Uterus (tissue), 4 donors: Measurements from ENCODE around the gene SUPT6H. TPM values are rescaled to one million over a fixed set of nuclear protein-coding genes. Genes with fewer than 3 reads are reported as not detected.

ENCODE experiments used
- DNase-seq, 2 donors: peaks; one replicate each; pipeline ENCODE4 v3.0.0-alpha.2; 2019 to 2020
- H3K27ac ChIP-seq, 2 donors: fragments of 200-600 bp; sonication (generic); 1 replicate in 1 of 2; 2 replicates in 1 of 2; pipeline ENCODE4 v1.5.1; 2016 to 2018
- H3K27me3 ChIP-seq, 2 donors: fragments of 200-600 bp; sonication (generic); one replicate each; pipeline ENCODE4 v1.5.1; 2018 to 2019; ENCODE audit warnings: control low read depth in 1 of 2
- H3K36me3 ChIP-seq, 2 donors: fragments of 200-600 bp; sonication (generic); one replicate each; pipeline ENCODE4 v1.5.1; 2019; ENCODE audit warnings: control low read depth in 1 of 2
- H3K4me1 ChIP-seq, 2 donors: fragments of 200-600 bp; sonication (generic); one replicate each; pipeline ENCODE4 v1.5.1; 2018 to 2019; ENCODE audit warnings: control low read depth in 1 of 2
- H3K4me3 ChIP-seq, 2 donors: fragments of 200-600 bp; sonication (generic); 1 replicate in 1 of 2; 2 replicates in 1 of 2; pipeline ENCODE4 v1.5.1; 2018 to 2019; ENCODE audit warnings: mild to moderate bottlenecking in 1 of 2
- H3K9me3 ChIP-seq, 2 donors: fragments of 200-600 bp; sonication (generic); one replicate each; pipeline ENCODE4 v1.5.1; 2019; ENCODE audit warnings: control low read depth in 1 of 2
- POLR2A ChIP-seq, 2 donors: fragments of 450-650 bp; IDR thresholded peaks; one replicate each; pipeline ENCODE4 v1.6.1; 2016; ENCODE audit warnings: antibody characterized with exemption in 2 of 2, mild to moderate bottlenecking in 1 of 2, moderate library complexity in 1 of 2
- intact Hi-C: fragments of 100-400 bp; cut with DNase I; formaldehyde crosslinking; loops from one replicate; pipeline ENCODE4 v1.15.1; 2023; ENCODE audit warnings: low total_unique reads
- total RNA-seq, 4 donors: library from RNA; depleted of rRNA in 3 of 4; stranded (reverse); fragments of >200 nt in 3 of 4; gene quantifications; one replicate each; pipeline versions ENCODE4 v1.1.0 to v1.2.4, GENCODE V29; 2014 to 2023
- TF ChIP-seq, protein P1 (sequence below), 4 experiments: fragments of 200-600 bp in 2 of 4; fragments of 450-650 bp in 2 of 4; sonication (generic) in 2 of 4; IDR thresholded peaks; one replicate each; pipeline ENCODE4 v1.5.1; 2016 to 2019; ENCODE audit warnings: antibody characterized with exemption in 4 of 4, mild to moderate bottlenecking in 2 of 4, moderate library complexity in 1 of 4
- donor health status: DM: yes; HTN: yes; CAD: no.

SUPT6H gene
- total RNA-seq, 4 donors from 2014 or later, result 15.3 to 84.5 (median 47.5) TPM

- H3K9me3 ChIP-seq, result no peaks in the 10 kb centered on the region
- DNase-seq, result no peak
- H3K36me3 ChIP-seq, result no peaks in the 10 kb centered on the region
- peaks cover 0 to 11% of the 10 kb centered on the region in 2 donors for H3K4me1 ChIP-seq
- no peak overlapping the region for H3K4me3 ChIP-seq
- no peak for TF ChIP-seq POLR2A (IDR thresholded peaks at IDR 0.05)
- TF ChIP-seq, protein P1, sequence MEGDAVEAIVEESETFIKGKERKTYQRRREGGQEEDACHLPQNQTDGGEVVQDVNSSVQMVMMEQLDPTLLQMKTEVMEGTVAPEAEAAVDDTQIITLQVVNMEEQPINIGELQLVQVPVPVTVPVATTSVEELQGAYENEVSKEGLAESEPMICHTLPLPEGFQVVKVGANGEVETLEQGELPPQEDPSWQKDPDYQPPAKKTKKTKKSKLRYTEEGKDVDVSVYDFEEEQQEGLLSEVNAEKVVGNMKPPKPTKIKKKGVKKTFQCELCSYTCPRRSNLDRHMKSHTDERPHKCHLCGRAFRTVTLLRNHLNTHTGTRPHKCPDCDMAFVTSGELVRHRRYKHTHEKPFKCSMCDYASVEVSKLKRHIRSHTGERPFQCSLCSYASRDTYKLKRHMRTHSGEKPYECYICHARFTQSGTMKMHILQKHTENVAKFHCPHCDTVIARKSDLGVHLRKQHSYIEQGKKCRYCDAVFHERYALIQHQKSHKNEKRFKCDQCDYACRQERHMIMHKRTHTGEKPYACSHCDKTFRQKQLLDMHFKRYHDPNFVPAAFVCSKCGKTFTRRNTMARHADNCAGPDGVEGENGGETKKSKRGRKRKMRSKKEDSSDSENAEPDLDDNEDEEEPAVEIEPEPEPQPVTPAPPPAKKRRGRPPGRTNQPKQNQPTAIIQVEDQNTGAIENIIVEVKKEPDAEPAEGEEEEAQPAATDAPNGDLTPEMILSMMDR (IDR thresholded peaks at IDR 0.05), result no peak
- no peaks in the 10 kb centered on the region for H3K27me3 ChIP-seq
- H3K27ac ChIP-seq, result no peak overlapping the region
- intact Hi-C loops, result no loop called here
Measured at GRCh38 chr17:28741358-28742349, 79.6 kb downstream of the SUPT6H start.

DNA sequence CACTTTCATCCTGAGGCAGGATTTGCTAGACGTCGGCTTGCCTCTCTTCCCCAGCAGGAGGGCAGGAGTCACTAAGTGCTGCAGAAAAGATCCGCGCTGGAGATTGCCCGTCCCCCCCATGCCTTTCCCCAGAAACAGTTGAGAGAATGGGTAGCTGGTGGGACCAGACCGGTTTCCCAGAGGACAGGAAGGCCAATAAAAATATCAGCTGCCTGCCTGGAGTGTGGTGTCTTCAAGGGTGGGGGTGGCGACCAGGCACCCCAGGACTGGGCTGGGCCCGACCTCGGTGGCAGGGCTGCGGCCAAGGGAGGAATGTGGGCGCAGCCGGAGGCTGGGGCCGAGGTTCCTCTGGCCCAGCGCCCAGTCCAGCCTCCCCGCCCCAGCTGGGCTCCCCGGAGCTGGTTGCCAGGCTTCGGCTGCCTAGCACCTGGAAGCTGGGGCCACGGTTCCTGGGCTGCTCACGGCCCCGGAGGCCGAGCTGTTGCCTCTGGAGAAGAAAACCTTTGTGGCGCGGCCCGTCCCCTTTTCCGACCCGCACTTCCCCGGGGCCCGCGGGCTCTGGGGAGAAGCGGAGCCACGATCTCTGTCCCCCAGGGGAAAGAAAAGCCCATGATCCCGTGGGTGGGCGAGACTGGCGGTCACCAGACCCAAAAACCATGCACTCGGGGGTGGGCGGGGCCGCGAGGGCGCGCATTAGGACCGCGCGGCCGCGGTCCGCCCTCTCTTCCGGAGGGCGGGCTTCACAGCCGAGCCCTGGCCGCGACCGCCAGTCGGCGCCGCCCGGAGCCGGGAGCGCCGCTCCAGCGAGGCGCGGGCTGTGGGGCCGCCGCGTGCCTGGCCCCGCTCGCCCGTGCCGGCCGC lies 81.5 kb downstream of the SUPT6H start, which contains the start of gene TRAF4:
TRAF4 (plus strand) TSS at position 769 of the 861 bp plus-strand sequence. CDS start 102 bp downstream, outside the sequence.
- no peaks in the 10 kb centered on the region for H3K27me3 ChIP-seq
- no peaks in the 10 kb centered on the region for H3K9me3 ChIP-seq
- H3K4me1 ChIP-seq, result peaks cover 0 to 11% of the 10 kb centered on the region in 2 donors
- H3K4me3 ChIP-seq, result peak within 1 kb of the TSS; percentile 49 to 77
- peak within 1 kb of the TSS; percentile 86 to 91 for H3K27ac ChIP-seq
- peak; percentile 67 to 76 for DNase-seq
- TF ChIP-seq, protein P1 (IDR thresholded peaks at IDR 0.05), result peak in 3 of 4 experiments; percentile 42 to 77 (median 67)
- peak; percentile 98 for TF ChIP-seq POLR2A (IDR thresholded peaks at IDR 0.05)
- H3K36me3 ChIP-seq, result no peaks in the 10 kb centered on the region
- intact Hi-C loops, result no loop called here

DNA sequence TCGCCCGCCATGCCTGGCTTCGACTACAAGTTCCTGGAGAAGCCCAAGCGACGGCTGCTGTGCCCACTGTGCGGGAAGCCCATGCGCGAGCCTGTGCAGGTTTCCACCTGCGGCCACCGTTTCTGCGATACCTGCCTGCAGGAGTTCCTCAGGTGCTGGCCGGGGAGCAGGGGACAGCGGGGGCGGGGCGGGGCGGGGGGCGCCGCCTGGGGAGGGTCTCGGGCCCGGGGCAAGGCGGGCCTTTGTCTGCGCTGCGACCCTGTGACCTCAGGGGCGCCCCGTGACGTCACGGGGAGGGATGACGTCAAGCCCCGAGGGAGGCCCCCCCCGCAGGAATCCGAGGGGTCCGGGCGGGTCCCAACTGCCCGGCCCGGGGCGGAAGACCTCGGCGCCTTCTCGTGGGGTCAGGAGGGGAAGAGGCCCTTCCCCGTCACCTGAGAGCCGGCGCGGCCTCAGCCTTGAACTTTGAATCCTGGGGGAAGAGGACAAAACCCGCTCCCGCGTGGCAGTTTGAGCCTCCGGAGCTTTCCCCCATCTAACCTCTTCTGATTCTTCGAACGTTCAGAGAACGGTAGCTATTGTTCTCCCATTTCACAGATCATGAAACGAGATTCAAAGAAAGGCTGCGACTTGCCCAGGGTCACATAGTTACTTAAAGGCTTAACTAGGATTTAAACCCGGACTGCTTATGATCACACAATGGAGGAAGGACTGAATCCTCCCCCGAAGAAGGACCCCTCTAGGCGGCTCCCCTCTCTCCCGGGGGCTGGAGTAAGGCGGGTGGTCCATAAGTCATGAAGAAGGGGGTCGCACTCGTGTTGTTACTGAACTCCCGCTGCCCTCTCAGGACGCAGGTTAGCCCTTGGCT lies 82.3 kb downstream of the SUPT6H start:
- intact Hi-C loops, result no loop called here
- peak; percentile 40 to 67 for DNase-seq
- TF ChIP-seq, protein P1 (IDR thresholded peaks at IDR 0.05), result no peak
- peak in 1 of 2 donors; percentile 10 for TF ChIP-seq POLR2A (IDR thresholded peaks at IDR 0.05)
- Histone ChIP-seq H3K9me3 (no peaks in the 10 kb centered on the region), H3K4me1 (peaks cover 0 to 11% of the 10 kb centered on the region in 2 donors), H3K27me3 (no peaks in the 10 kb centered on the region), H3K4me3 (peak overlapping the region; percentile 49 to 77), H3K36me3 (no peaks in the 10 kb centered on the region), H3K27ac (peak overlapping the region; percentile 86 to 91)

DNA sequence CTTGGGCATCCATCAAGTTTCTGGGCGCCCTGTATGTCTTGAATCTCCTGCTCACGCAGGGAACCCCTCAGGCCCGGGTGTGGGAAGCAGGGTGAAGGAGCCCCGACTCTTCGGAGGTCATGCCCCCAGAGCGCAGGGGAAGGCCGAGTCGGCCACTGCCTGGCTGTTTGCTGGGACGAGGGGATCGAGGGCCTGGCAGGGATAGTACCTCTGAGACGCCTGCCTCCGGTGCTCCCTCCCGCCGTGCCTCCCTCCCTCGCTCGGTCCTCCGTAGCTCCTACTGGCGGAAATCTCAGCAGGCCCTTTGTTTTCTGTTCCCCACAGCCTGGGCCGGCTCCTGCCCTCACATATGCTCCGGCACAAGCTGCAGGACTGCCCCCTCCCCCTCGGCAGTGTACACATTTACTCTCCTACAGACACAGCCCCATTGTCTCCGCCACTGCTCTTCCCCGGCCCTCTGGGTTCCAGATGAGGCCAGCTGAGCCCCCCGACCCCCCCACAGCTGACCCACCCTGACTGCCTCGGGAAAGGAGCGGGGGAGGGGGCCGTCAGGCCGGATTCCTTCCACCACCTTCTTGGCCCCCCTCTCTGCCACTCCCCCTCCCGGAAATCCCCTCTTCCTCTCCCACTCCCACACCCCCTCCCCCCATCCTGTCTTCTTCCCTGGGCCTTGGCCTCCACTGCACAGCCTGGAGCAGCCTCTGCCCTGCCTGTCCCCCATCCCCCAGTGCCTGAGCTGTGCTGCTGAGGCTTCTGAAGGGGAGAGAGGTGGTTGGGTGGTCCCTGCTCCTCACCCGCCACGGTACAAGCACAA lies 83.2 kb downstream of the SUPT6H start:
- Histone ChIP-seq H3K4me1 (peaks cover 0 to 11% of the 10 kb centered on the region in 2 donors), H3K27ac (peak overlapping the region; percentile 86 to 91)
- intact Hi-C loops, result no loop called here

More for the DNA sequence above, 83.2 kb downstream of the SUPT6H start:
- H3K27me3 ChIP-seq, result no peaks in the 10 kb centered on the region
- no peaks in the 10 kb centered on the region for H3K9me3 ChIP-seq
- DNase-seq, result peak; percentile 46 to 51
- H3K36me3 ChIP-seq, result no peaks in the 10 kb centered on the region
- peak overlapping the region; percentile 49 to 77 for H3K4me3 ChIP-seq
- TF ChIP-seq, protein P1 (IDR thresholded peaks at IDR 0.05), result no peak
- peak in 1 of 2 donors; percentile 39 for TF ChIP-seq POLR2A (IDR thresholded peaks at IDR 0.05)
